Uterus (tissue), 2 donors: ENCODE results near the gene FAM20A.

Experiments used
- CTCF ChIP-seq, 4 experiments: fragments of 200-600 bp in 2 of 4; fragments of 450-650 bp in 2 of 4; sonication (generic) in 2 of 4; IDR thresholded peaks; one replicate each; pipeline ENCODE4 v1.5.1; 2016 to 2019; ENCODE audit warnings: antibody characterized with exemption in 4 of 4, mild to moderate bottlenecking in 2 of 4, moderate library complexity in 1 of 4
- POLR2A ChIP-seq, 2 donors: fragments of 450-650 bp; IDR thresholded peaks; one replicate each; pipeline ENCODE4 v1.6.1; 2016; ENCODE audit warnings: antibody characterized with exemption in 2 of 2, mild to moderate bottlenecking in 1 of 2, moderate library complexity in 1 of 2

GRCh38 chr17:68516732-68517131, 84.4 kb downstream of the FAM20A start:
- TF ChIP-seq CTCF (IDR thresholded peaks at IDR 0.05): no peak
- TF ChIP-seq POLR2A (IDR thresholded peaks at IDR 0.05): no peak
